Measurements from ENCODE around the gene ARHGAP10.
"Not testable (repeated sequence)": the region's sequence is repeated elsewhere in the genome, so short reads cannot be mapped to it uniquely, and the experiment has no call there.

ARHGAP10 gene

DNA sequence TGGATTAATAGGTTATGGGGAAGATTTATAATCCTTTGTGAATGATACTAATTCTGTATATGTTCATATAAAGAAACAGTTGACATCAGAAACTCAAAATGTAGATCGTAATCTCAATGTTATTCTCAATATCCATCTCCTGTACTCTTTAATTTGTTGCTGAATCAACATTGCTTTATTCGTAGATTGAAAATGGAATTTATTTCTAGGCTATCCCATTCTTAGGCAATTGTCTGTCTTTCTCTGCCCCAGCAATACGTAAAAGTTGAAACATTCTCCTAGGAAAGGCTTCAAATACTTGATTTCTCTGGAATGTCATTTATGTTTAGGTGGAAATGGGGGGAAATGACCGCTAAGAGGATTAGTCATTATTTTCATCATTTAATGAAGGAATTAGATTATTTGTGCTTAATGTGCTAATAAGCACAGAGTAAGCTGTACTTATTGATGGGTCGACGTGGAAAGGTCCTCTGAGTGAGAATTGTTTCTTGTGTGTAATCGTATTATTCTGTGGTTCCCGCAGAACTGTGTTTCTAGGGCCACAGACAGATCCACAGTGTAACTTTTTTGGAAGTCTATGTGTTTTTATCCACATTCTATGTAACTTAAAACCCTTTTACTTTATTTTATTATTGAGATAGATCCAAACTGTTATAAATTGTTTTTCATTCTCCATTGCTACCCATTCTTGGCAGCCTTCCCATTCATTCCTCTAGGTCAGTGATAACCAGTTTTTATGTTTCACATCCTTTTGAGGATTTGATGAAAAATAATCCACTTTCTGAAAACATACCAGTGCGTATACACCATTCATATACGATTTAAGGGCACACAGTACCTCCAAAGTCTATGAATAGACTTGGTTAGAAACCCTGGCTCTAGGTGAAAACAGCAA is 262.9 kb downstream of the ARHGAP10 start:
- Histone ChIP-seq H3K36me3 (ENCODE audit: control insufficient read depth, insufficient read depth, low read length) (no peaks in the 10 kb centered on the region; the same call in 1 of the 2 replicates), H3K9me3 (ENCODE audit: control insufficient read depth, insufficient read depth, low read length) (no peaks in the 10 kb centered on the region), H3K27ac (ENCODE audit: low read length) (no peak overlapping the region), H3K4me1 (ENCODE audit: control insufficient read depth, insufficient read depth, low read length) (no peaks in the 10 kb centered on the region; the same call in 1 of the 2 replicates), H3K4me3 (ENCODE audit: low read length) (no peak overlapping the region), H3K27me3 (ENCODE audit: control insufficient read depth, insufficient read depth, low read length) (no peaks in the 10 kb centered on the region)
- no peak for DNase-seq (ENCODE audit: low read depth, low spot score)
- no CpG with 5 or more reads among the region's 10 CpGs for WGBS (ENCODE audit: insufficient coverage, insufficient read length)

GRCh38 chr4:147996859-147997258 is 265.0 kb downstream of the ARHGAP10 start:
- WGBS (ENCODE audit: insufficient coverage, insufficient read length) = no CpG with 5 or more reads among the region's 3 CpGs
- DNase-seq (ENCODE audit: low read depth, low spot score) = no peak
- no peaks in the 10 kb centered on the region for H3K27me3 ChIP-seq (ENCODE audit: control insufficient read depth, insufficient read depth, low read length)
- H3K4me3 ChIP-seq (ENCODE audit: low read length) = no peak overlapping the region
- no peak overlapping the region for H3K27ac ChIP-seq (ENCODE audit: low read length)
- H3K9me3 ChIP-seq (ENCODE audit: control insufficient read depth, insufficient read depth, low read length) = no peaks in the 10 kb centered on the region
- no peaks in the 10 kb centered on the region; the same call in 1 of the 2 replicates for H3K4me1 ChIP-seq (ENCODE audit: control insufficient read depth, insufficient read depth, low read length)
- no peaks in the 10 kb centered on the region; the same call in 1 of the 2 replicates for H3K36me3 ChIP-seq (ENCODE audit: control insufficient read depth, insufficient read depth, low read length)

- no CpG with 5 or more reads among the region's 1 CpG for WGBS (ENCODE audit: insufficient coverage, insufficient read length)
- not testable (repeated sequence) for H3K4me3 ChIP-seq (ENCODE audit: low read length)
Measured at GRCh38 chr4:148000038-148000437, 268.1 kb downstream of the ARHGAP10 start.

DNA sequence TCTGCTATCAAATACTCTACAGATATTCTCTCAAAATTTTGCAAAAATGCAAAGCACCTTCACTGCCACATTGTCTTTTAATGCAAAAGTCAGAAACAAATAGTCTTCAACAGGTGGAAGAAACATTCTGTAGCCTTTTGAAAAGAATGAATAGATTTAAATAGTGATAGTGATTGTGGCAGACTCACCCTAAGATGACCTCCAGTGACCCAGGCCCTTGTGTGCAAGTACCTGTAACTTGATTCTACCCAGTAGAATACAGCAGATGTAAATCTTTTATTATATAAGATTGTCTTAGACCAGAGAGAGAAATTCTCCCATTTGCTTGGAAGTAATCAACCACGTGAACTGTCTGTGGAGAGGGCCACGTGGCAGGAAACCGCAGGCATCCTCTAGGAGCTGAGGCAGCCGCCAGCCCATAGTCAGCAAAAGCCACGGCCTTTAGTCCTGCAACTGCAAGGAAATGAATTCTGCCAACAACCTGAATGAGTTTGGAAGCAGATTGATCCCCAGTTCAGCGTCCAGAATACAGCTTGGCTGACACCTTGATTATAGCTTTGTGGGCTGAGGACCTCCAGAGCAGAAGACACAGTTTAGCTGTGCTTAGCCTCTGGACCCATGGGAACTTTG is 272.5 kb downstream of the ARHGAP10 start:
- Histone ChIP-seq H3K27ac (ENCODE audit: low read length) (no peak overlapping the region), H3K4me1 (ENCODE audit: control insufficient read depth, insufficient read depth, low read length) (no peaks in the 10 kb centered on the region; the same call in 1 of the 2 replicates), H3K4me3 (ENCODE audit: low read length) (no peak overlapping the region), H3K9me3 (ENCODE audit: control insufficient read depth, insufficient read depth, low read length) (no peaks in the 10 kb centered on the region), H3K27me3 (ENCODE audit: control insufficient read depth, insufficient read depth, low read length) (no peaks in the 10 kb centered on the region), H3K36me3 (ENCODE audit: control insufficient read depth, insufficient read depth, low read length) (no peaks in the 10 kb centered on the region; the same call in 1 of the 2 replicates)
- no peak for DNase-seq (ENCODE audit: low read depth, low spot score)
- no CpG with 5 or more reads among the region's 6 CpGs for WGBS (ENCODE audit: insufficient coverage, insufficient read length)

More at GRCh38 chr4:148000038-148000437, 268.1 kb downstream of the ARHGAP10 start:
- DNase-seq (ENCODE audit: low read depth, low spot score); H3K4me1 ChIP-seq (ENCODE audit: control insufficient read depth, insufficient read depth, low read length); H3K9me3 ChIP-seq (ENCODE audit: control insufficient read depth, insufficient read depth, low read length); H3K27me3 ChIP-seq (ENCODE audit: control insufficient read depth, insufficient read depth, low read length); H3K27ac ChIP-seq (ENCODE audit: low read length); H3K36me3 ChIP-seq (ENCODE audit: control insufficient read depth, insufficient read depth, low read length): not testable (repeated sequence)

GRCh38 chr4:148006001-148006400 is 274.1 kb downstream of the ARHGAP10 start:
- Histone ChIP-seq H3K4me3 (ENCODE audit: low read length) (no peak overlapping the region), H3K4me1 (ENCODE audit: control insufficient read depth, insufficient read depth, low read length) (no peaks in the 10 kb centered on the region), H3K27me3 (ENCODE audit: control insufficient read depth, insufficient read depth, low read length) (no peaks in the 10 kb centered on the region), H3K36me3 (ENCODE audit: control insufficient read depth, insufficient read depth, low read length) (no peaks in the 10 kb centered on the region), H3K9me3 (ENCODE audit: control insufficient read depth, insufficient read depth, low read length) (no peaks in the 10 kb centered on the region), H3K27ac (ENCODE audit: low read length) (no peak overlapping the region)
- DNase-seq (ENCODE audit: low read depth, low spot score) = no peak
- no CpG with 5 or more reads among the region's 11 CpGs for WGBS (ENCODE audit: insufficient coverage, insufficient read length)

- Histone ChIP-seq H3K27ac (ENCODE audit: low read length) (no peak overlapping the region), H3K9me3 (ENCODE audit: control insufficient read depth, insufficient read depth, low read length) (no peaks in the 10 kb centered on the region), H3K36me3 (ENCODE audit: control insufficient read depth, insufficient read depth, low read length) (no peaks in the 10 kb centered on the region), H3K4me3 (ENCODE audit: low read length) (no peak overlapping the region), H3K4me1 (ENCODE audit: control insufficient read depth, insufficient read depth, low read length) (no peaks in the 10 kb centered on the region), H3K27me3 (ENCODE audit: control insufficient read depth, insufficient read depth, low read length) (no peaks in the 10 kb centered on the region)
- WGBS (ENCODE audit: insufficient coverage, insufficient read length) = no CpG with 5 or more reads among the region's 7 CpGs
- no peak for DNase-seq (ENCODE audit: low read depth, low spot score)
Measured at GRCh38 chr4:148007314-148007760, 275.4 kb downstream of the ARHGAP10 start.

- Histone ChIP-seq H3K4me3 (ENCODE audit: low read length) (no peak overlapping the region), H3K4me1 (ENCODE audit: control insufficient read depth, insufficient read depth, low read length) (no peaks in the 10 kb centered on the region), H3K27me3 (ENCODE audit: control insufficient read depth, insufficient read depth, low read length) (no peaks in the 10 kb centered on the region), H3K9me3 (ENCODE audit: control insufficient read depth, insufficient read depth, low read length) (no peaks in the 10 kb centered on the region), H3K36me3 (ENCODE audit: control insufficient read depth, insufficient read depth, low read length) (no peaks in the 10 kb centered on the region), H3K27ac (ENCODE audit: low read length) (no peak overlapping the region)
- no peak for DNase-seq (ENCODE audit: low read depth, low spot score)
- WGBS (ENCODE audit: insufficient coverage, insufficient read length) = no CpG with 5 or more reads among the region's 3 CpGs
Measured at GRCh38 chr4:148007792-148008191, 275.9 kb downstream of the ARHGAP10 start.

GRCh38 chr4:148015058-148015457 is 283.2 kb downstream of the ARHGAP10 start:
- H3K27ac ChIP-seq (ENCODE audit: low read length) = no peak overlapping the region
- WGBS (ENCODE audit: insufficient coverage, insufficient read length) = no CpG with 5 or more reads among the region's 2 CpGs
- no peak overlapping the region for H3K4me3 ChIP-seq (ENCODE audit: low read length)
- H3K36me3 ChIP-seq (ENCODE audit: control insufficient read depth, insufficient read depth, low read length) = no peaks in the 10 kb centered on the region
- no peaks in the 10 kb centered on the region; the same call in 1 of the 2 replicates for H3K4me1 ChIP-seq (ENCODE audit: control insufficient read depth, insufficient read depth, low read length)
- H3K27me3 ChIP-seq (ENCODE audit: control insufficient read depth, insufficient read depth, low read length) = no peaks in the 10 kb centered on the region
- DNase-seq (ENCODE audit: low read depth, low spot score) = no peak
- H3K9me3 ChIP-seq (ENCODE audit: control insufficient read depth, insufficient read depth, low read length) = no peaks in the 10 kb centered on the region

DNA sequence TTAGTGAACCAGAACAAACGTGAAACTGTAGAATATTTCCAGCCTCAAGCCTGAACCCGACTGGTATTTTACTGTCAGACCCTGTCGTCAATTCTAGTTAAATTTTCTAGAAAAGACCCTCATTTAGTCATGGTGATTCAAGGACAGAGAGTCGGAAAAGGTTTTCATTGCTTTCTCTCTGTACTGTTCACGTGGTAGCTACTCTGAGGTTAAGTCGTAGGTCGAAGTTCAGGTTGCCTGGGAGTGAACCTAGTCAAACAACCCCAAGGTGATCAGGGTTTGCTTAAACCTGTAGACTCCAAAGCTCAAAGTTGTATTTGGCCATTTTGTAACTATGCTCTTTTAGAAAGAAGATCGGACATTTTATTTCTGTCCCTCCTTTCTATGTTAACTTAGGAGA is 283.6 kb downstream of the ARHGAP10 start:
- Histone ChIP-seq H3K36me3 (ENCODE audit: control insufficient read depth, insufficient read depth, low read length) (no peaks in the 10 kb centered on the region), H3K9me3 (ENCODE audit: control insufficient read depth, insufficient read depth, low read length) (no peaks in the 10 kb centered on the region), H3K27me3 (ENCODE audit: control insufficient read depth, insufficient read depth, low read length) (no peaks in the 10 kb centered on the region), H3K4me3 (ENCODE audit: low read length) (no peak overlapping the region), H3K27ac (ENCODE audit: low read length) (no peak overlapping the region), H3K4me1 (ENCODE audit: control insufficient read depth, insufficient read depth, low read length) (no peaks in the 10 kb centered on the region; the same call in 1 of the 2 replicates)
- no peak for DNase-seq (ENCODE audit: low read depth, low spot score)
- WGBS (ENCODE audit: insufficient coverage, insufficient read length) = no CpG with 5 or more reads among the region's 8 CpGs

GRCh38 chr4:148016063-148016637 is 284.3 kb downstream of the ARHGAP10 start:
- no peak for DNase-seq (ENCODE audit: low read depth, low spot score)
- Histone ChIP-seq H3K4me1 (ENCODE audit: control insufficient read depth, insufficient read depth, low read length) (no peaks in the 10 kb centered on the region; the same call in 1 of the 2 replicates), H3K4me3 (ENCODE audit: low read length) (no peak overlapping the region), H3K27me3 (ENCODE audit: control insufficient read depth, insufficient read depth, low read length) (no peaks in the 10 kb centered on the region), H3K36me3 (ENCODE audit: control insufficient read depth, insufficient read depth, low read length) (no peaks in the 10 kb centered on the region), H3K27ac (ENCODE audit: low read length) (no peak overlapping the region), H3K9me3 (ENCODE audit: control insufficient read depth, insufficient read depth, low read length) (no peaks in the 10 kb centered on the region)
- WGBS (ENCODE audit: insufficient coverage, insufficient read length) = no CpG with 5 or more reads among the region's 6 CpGs
